H1 (cell line): ENCODE data around the gene CELF4. TPM values are rescaled to one million over a fixed set of nuclear protein-coding genes. Genes with fewer than 3 reads are reported as not detected.
A peak's percentile ranks its signal among the peaks of the same experiment; 100 is the strongest.

Source experiments
- CTCF ChIA-PET: fragments of 300-600 bp; sonication (Branson Sonifier 250); formaldehyde crosslinking; loops from one replicate; lab custom pipeline; 2021; ENCODE audit not compliant: partially characterized antibody; lab: Charles Lee
- POLR2A ChIA-PET: fragments of 300-600 bp; sonication (Branson Sonifier 250); formaldehyde crosslinking; loops from one replicate; lab custom pipeline; 2021; ENCODE audit warnings: inconsistent platforms; ENCODE audit not compliant: partially characterized antibody; lab: Charles Lee
- DNase-seq, 2 experiments: peaks; one replicate each; pipeline versions ENCODE4 v3.0.0 to v3.0.0-alpha.2; 2010 to 2022; ENCODE audit warnings: low spot score in 2 of 2, low read depth in 1 of 2, mixed read lengths in 1 of 2
- FAIRE-seq: peaks from 2 replicates; lab custom pipeline; 2011; peaks lifted over from hg19 to GRCh38; lab: Jason Lieb, UNC
- H2AFZ ChIP-seq: 2 replicates; pipeline ENCODE4 v1.8.1; 2012; ENCODE audit warnings: low read length, inconsistent platforms
- H2AK5ac ChIP-seq: 2 replicates; pipeline ENCODE4 v1.6.1; 2013; ENCODE audit warnings: low read depth, low read length
- H2BK120ac ChIP-seq: replicated peaks from 2 replicates; pipeline ENCODE3; 2013; ENCODE audit warnings: low read depth, low read length, inconsistent platforms
- H2BK12ac ChIP-seq: 2 replicates; pipeline ENCODE4 v1.6.1; 2013; ENCODE audit warnings: low read depth, low read length
- H2BK15ac ChIP-seq: 2 replicates; pipeline ENCODE4 v1.6.1; 2013; ENCODE audit warnings: low read length
- H2BK20ac ChIP-seq: 2 replicates; pipeline ENCODE4 v1.6.1; 2013; ENCODE audit warnings: low read length
- H2BK5ac ChIP-seq: 2 replicates; pipeline ENCODE4 v1.6.1; 2013; ENCODE audit warnings: low read depth, low read length
- H3K14ac ChIP-seq: 2 replicates; pipeline ENCODE4 v1.6.1; 2013; ENCODE audit warnings: inconsistent platforms; ENCODE audit not compliant: insufficient read length
- H3K18ac ChIP-seq: 2 replicates; pipeline ENCODE4 v1.6.1; 2013; ENCODE audit warnings: low read length; ENCODE audit errors: extremely low read depth
- H3K23ac ChIP-seq: 2 replicates; pipeline ENCODE4 v1.6.1; 2013; ENCODE audit warnings: inconsistent platforms; ENCODE audit not compliant: insufficient read length
- H3K23me2 ChIP-seq: 2 replicates; pipeline ENCODE4 v1.6.1; 2013; ENCODE audit warnings: low read depth, low read length
- H3K27ac ChIP-seq: 2 replicates; pipeline ENCODE4 v1.6.1; 2011; ENCODE audit warnings: low read depth, low read length, inconsistent platforms
- H3K27me3 ChIP-seq, 4 experiments: replicated peaks in 1 of 4; 1 replicate in 1 of 4; 2 replicates in 3 of 4; pipeline versions ENCODE4 v1.6.1 to v1.8.1; 2011 to 2013; ENCODE audit warnings: low read length in 3 of 4, mild to moderate bottlenecking in 3 of 4, inconsistent platforms in 2 of 4, mixed read lengths in 2 of 4, moderate library complexity in 1 of 4; ENCODE audit not compliant: control insufficient read depth in 3 of 4, insufficient read depth in 3 of 4; ENCODE audit errors: extremely low read depth in 1 of 4
- H3K36me3 ChIP-seq, 4 experiments: 2 replicates each; pipeline versions ENCODE4 v1.6.1 to v1.8.1; 2011 to 2013; ENCODE audit warnings: mild to moderate bottlenecking in 4 of 4, low read length in 3 of 4, moderate library complexity in 2 of 4, control low read depth in 1 of 4, inconsistent platforms in 1 of 4; ENCODE audit not compliant: insufficient read depth in 4 of 4, control insufficient read depth in 2 of 4
- H3K4ac ChIP-seq: replicated peaks from 2 replicates; pipeline ENCODE3; 2013; ENCODE audit warnings: low read length, low read depth, mixed read lengths, inconsistent platforms; ENCODE audit not compliant: insufficient read length
- H3K4me1 ChIP-seq, 4 experiments: replicated peaks in 1 of 4; 1 replicate in 1 of 4; 2 replicates in 3 of 4; pipeline versions ENCODE4 v1.6.1 to v1.8.1; 2011 to 2013; ENCODE audit warnings: low read length in 3 of 4, inconsistent platforms in 2 of 4, mixed read lengths in 1 of 4; ENCODE audit not compliant: insufficient read depth in 4 of 4, control insufficient read depth in 3 of 4
- H3K4me2 ChIP-seq, 2 experiments: 2 replicates each; pipeline versions ENCODE4 v1.6.1 to v1.8.1; 2011 to 2013; ENCODE audit warnings: low read depth in 2 of 2, low read length in 2 of 2, control low read depth in 1 of 2, inconsistent platforms in 1 of 2, mild to moderate bottlenecking in 1 of 2; ENCODE audit not compliant: insufficient read depth in 1 of 2
- H3K4me3 ChIP-seq, 4 experiments: fragments of 200-600, 300-600 bp in 1 of 4; sonication (generic), shearing (Covaris generic), sonication (Bioruptor Twin) in 1 of 4; 2 replicates each; pipeline versions ENCODE4 v1.5.1 to v1.8.1; 2011 to 2016; ENCODE audit warnings: low read length in 4 of 4, low read depth in 3 of 4, control low read depth in 2 of 4, inconsistent platforms in 2 of 4, mild to moderate bottlenecking in 2 of 4, mixed read lengths in 1 of 4, moderate library complexity in 1 of 4; ENCODE audit not compliant: insufficient read depth in 2 of 4; ENCODE audit errors: extremely low read depth in 1 of 4
- H3K56ac ChIP-seq: replicated peaks from 2 replicates; pipeline ENCODE3; 2013; ENCODE audit warnings: low read depth, mild to moderate bottlenecking, mixed read lengths, low read length, inconsistent platforms; ENCODE audit not compliant: insufficient read length
- H3K79me1 ChIP-seq: 2 replicates; pipeline ENCODE4 v1.6.1; 2013; ENCODE audit warnings: low read depth, low read length, control low read depth
- H3K79me2 ChIP-seq, 2 experiments: 2 replicates each; pipeline versions ENCODE4 v1.6.1 to v1.8.1; 2012 to 2013; ENCODE audit warnings: low read length in 2 of 2, mild to moderate bottlenecking in 2 of 2, inconsistent platforms in 1 of 2; ENCODE audit not compliant: insufficient read depth in 2 of 2, control insufficient read depth in 1 of 2
- H3K9ac ChIP-seq, 4 experiments: replicated peaks in 1 of 4; 1 replicate in 1 of 4; 2 replicates in 3 of 4; pipeline versions ENCODE4 v1.6.1 to v1.8.1; 2011 to 2013; ENCODE audit warnings: low read depth in 3 of 4, low read length in 3 of 4, control low read depth in 2 of 4, mild to moderate bottlenecking in 2 of 4, moderate library complexity in 2 of 4, inconsistent platforms in 1 of 4; ENCODE audit errors: extremely low read depth in 1 of 4
- H3K9me3 ChIP-seq, 2 experiments: 2 replicates each; pipeline versions ENCODE4 v1.6.1 to v1.8.1; 2012 to 2013; ENCODE audit warnings: mild to moderate bottlenecking in 2 of 2, moderate library complexity in 2 of 2, control low read depth in 1 of 2, inconsistent platforms in 1 of 2, low read depth in 1 of 2, low read length in 1 of 2, mixed read lengths in 1 of 2; ENCODE audit not compliant: insufficient read depth in 2 of 2
- H4K20me1 ChIP-seq, 2 experiments: replicated peaks in 1 of 2; 2 replicates each; pipeline versions ENCODE3 to v1.8.1; 2011 to 2013; ENCODE audit warnings: inconsistent platforms in 2 of 2, low read length in 2 of 2, mild to moderate bottlenecking in 1 of 2; ENCODE audit not compliant: insufficient read depth in 2 of 2, control insufficient read depth in 1 of 2
- H4K5ac ChIP-seq: 2 replicates; pipeline ENCODE4 v1.6.1; 2013; ENCODE audit warnings: low read length, low read depth, mixed read lengths, inconsistent platforms; ENCODE audit not compliant: insufficient read length
- H4K8ac ChIP-seq: 2 replicates; pipeline ENCODE4 v1.8.0; 2013; ENCODE audit warnings: mild to moderate bottlenecking, moderate library complexity, low read length, inconsistent platforms; ENCODE audit not compliant: insufficient read depth; ENCODE audit errors: extremely low read depth
- H4K91ac ChIP-seq: replicated peaks from 2 replicates; pipeline ENCODE3; 2013; ENCODE audit warnings: low read length, mixed read lengths, inconsistent platforms; ENCODE audit not compliant: insufficient read length
- ASH2L ChIP-seq: fragments of 200-600, 300-600 bp; sonication (generic); IDR thresholded peaks from one replicate; pipeline ENCODE4 v1.7.1; 2017; ENCODE audit warnings: low read length
- CBX8 ChIP-seq: fragments of 300-800, 300-1000 bp; sonication (generic); IDR thresholded peaks from 2 replicates; pipeline ENCODE4 v1.7.1; 2016; ENCODE audit warnings: low read depth, low read length, borderline replicate concordance
- CHD1 ChIP-seq: IDR thresholded peaks from 2 replicates; pipeline ENCODE4 v1.6.1; 2012; ENCODE audit warnings: low read depth, low read length, improper control_type of control experiment
- HDAC6 ChIP-seq: IDR thresholded peaks from one replicate; pipeline ENCODE4 v1.7.1; 2012; ENCODE audit warnings: low read depth, mild to moderate bottlenecking, inconsistent platforms, low read length, moderate library complexity
- SIN3A ChIP-seq, 2 experiments: IDR thresholded peaks in 1 of 2; conservative IDR thresholded peaks in 1 of 2; 2 replicates each; pipeline ENCODE4 v1.6.1; 2011 to 2012; ENCODE audit warnings: low read length in 2 of 2, improper control_type of control experiment in 1 of 2, low read depth in 1 of 2, mild to moderate bottlenecking in 1 of 2
- TEAD4 ChIP-seq: IDR thresholded peaks from 2 replicates; pipeline ENCODE4 v1.6.1; 2012; ENCODE audit warnings: low read depth, low read length, inconsistent platforms, mixed read lengths
- WGBS, 2 experiments: shearing (Covaris generic) in 1 of 2; methylation state at CpG; one replicate each; pipeline versions ENCODE4 v1.1.6 to v1.1.7; 2013 to 2015; ENCODE audit warnings: low lambda C conversion rate in 2 of 2, mixed read lengths in 2 of 2, inconsistent platforms in 1 of 2, low coverage in 1 of 2, missing lambda C conversion rate in 1 of 2; ENCODE audit not compliant: insufficient replicate concordance in 2 of 2, insufficient coverage in 1 of 2, insufficient read length in 1 of 2; ENCODE audit errors: extremely low coverage in 1 of 2, missing lambda C conversion rate in 1 of 2; 5-methylcytosine and 5-hydroxymethylcytosine counted together
- polyA plus RNA-seq, 7 experiments: library from polyadenylated mRNA; depleted of rRNA in 3 of 7; stranded (reverse) in 5 of 7; unstranded in 2 of 7; fragments of >200 nt in 5 of 7; fragments of 200-250 nt in 2 of 7; gene quantifications; 1 replicate in 5 of 7; 2 replicates in 1 of 7; 4 replicates in 1 of 7; pipeline versions ENCODE4 v1.2.1 to v1.2.3, GENCODE V29; 2011 to 2013; ENCODE audit warnings: missing spikeins in 2 of 7, mixed read lengths in 2 of 7
- total RNA-seq: library from RNA; stranded (reverse); fragmentation: NEBNext Ultra II Directional; extraction: Animal tissue kit (Norgen Biotek cat#: 25700); gene quantifications from 2 replicates; pipeline ENCODE4 v1.2.1, GENCODE V29; 2021

CELF4 gene
- total and polyA plus RNA-seq, 2 of the 8 experiments (the other 6 are each of a cell fraction or from before 2014, with no cell fraction given), result 1.6 to 3.4 TPM

DNA sequence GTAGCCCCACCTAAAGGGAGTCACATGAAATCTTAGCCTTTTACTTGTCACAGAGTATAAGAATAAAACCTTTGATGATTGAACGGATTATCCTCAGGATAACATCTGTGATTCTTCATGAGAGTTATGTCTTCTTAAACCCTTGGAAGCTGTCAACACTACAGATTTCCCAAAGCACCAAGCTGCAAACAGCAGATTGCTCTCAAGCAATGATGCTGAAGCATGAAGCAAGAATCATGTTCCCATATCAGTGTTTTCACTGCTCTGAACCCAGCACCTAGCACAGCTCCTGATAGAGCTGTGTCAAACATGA lies 47.6 kb upstream of the CELF4 start:
- no peak overlapping the region for H3K18ac ChIP-seq
- no peaks in the 10 kb centered on the region; a peak in 1 of 7 replicates for H3K4me1 ChIP-seq
- no peak overlapping the region for H3K56ac ChIP-seq
- H4K20me1 ChIP-seq, result peaks cover 0 to 2% of the 10 kb centered on the region in 2 experiments
- 78% methylated on average over 1 of the region's 1 CpG; no CpG with 5 or more reads in 1 of the 2 experiments for WGBS, 2 experiments
- FAIRE-seq (no peak), DNase-seq (peak in 1 of 2 experiments; percentile 16)
- H3K4me3 ChIP-seq, result no peak overlapping the region
- no peaks in the 10 kb centered on the region for H3K9me3 ChIP-seq
- no peak overlapping the region for H3K9ac ChIP-seq
- CTCF ChIA-PET, result interaction anchor here (1.8 kb wide), 1 partner anchor 33 kb away, joined by 5 read pairs; no protein-coding TSS in a partner anchor
- no peak overlapping the region for H2AK5ac ChIP-seq
- H3K23ac ChIP-seq, result no peak overlapping the region
- no peak for TF ChIP-seq SIN3A (conservative IDR thresholded peaks at IDR 0.05 in 1 of 2, IDR thresholded peaks at IDR 0.05 in 1 of 2; ENCODE audit: low read depth in 1 of 2, low read length in 2 of 2)
- TF ChIP-seq CBX8, result no peak
- TF ChIP-seq HDAC6, result no peak
- no peak for TF ChIP-seq ASH2L
- TF ChIP-seq TEAD4, result no peak
- TF ChIP-seq CHD1, result no peak
- H3K14ac ChIP-seq, result no peak overlapping the region
- no peak overlapping the region for H4K91ac ChIP-seq
- no peak overlapping the region for H2BK5ac ChIP-seq
- H3K36me3 ChIP-seq, result no peaks in the 10 kb centered on the region
- H3K27ac ChIP-seq, result no peak overlapping the region
- H4K8ac ChIP-seq, result no peak overlapping the region
- H2BK120ac ChIP-seq, result no peak overlapping the region
- POLR2A ChIA-PET, result no interaction called here
- no peak overlapping the region for H2BK20ac ChIP-seq
- no peaks in the 10 kb centered on the region for H3K23me2 ChIP-seq
- no peak overlapping the region for H3K4me2 ChIP-seq
- H3K4ac ChIP-seq, result no peak overlapping the region
- H4K5ac ChIP-seq, result no peak overlapping the region
- H2BK15ac ChIP-seq, result no peak overlapping the region
- H3K79me1 ChIP-seq, result no peaks in the 10 kb centered on the region
- no peak overlapping the region for H2BK12ac ChIP-seq
- H2AFZ ChIP-seq, result no peak overlapping the region
- H3K79me2 ChIP-seq, result no peaks in the 10 kb centered on the region
- peaks cover 0 to 2% (median 0%) of the 10 kb centered on the region in 4 experiments; a peak in 1 of 7 replicates for H3K27me3 ChIP-seq
